Ovary (tissue), 9 donors: ENCODE measurements around the gene HSDL2. TPM values are rescaled to one million over a fixed set of nuclear protein-coding genes. Genes with fewer than 3 reads are reported as not detected.
A peak's percentile ranks its signal among the peaks of the same experiment; 100 is the strongest.
"Not testable (repeated sequence)": the region's sequence is repeated elsewhere in the genome, so short reads cannot be mapped to it uniquely, and the experiment has no call there.

Experiments used
- DNase-seq, 5 donors: peaks; one replicate each; pipeline ENCODE4 v3.0.0-alpha.2; 2019 to 2020
- H3K27ac ChIP-seq, 2 donors: fragments of 200-600 bp; one replicate each; pipeline versions ENCODE4 v1.5.1 to v1.8.0; 2019 to 2022
- H3K27me3 ChIP-seq: fragments of 200-600 bp; one replicate; pipeline ENCODE4 v1.8.0; 2022
- H3K36me3 ChIP-seq: fragments of 200-600 bp; sonication (generic); one replicate; pipeline ENCODE4 v1.5.1; 2019
- H3K4me1 ChIP-seq: one replicate; pipeline ENCODE4 v1.8.1; 2013; ENCODE audit warnings: mild to moderate bottlenecking, moderate library complexity; ENCODE audit not compliant: insufficient read depth
- H3K4me3 ChIP-seq: fragments of 200-600 bp; sonication (generic); one replicate; pipeline ENCODE4 v1.5.1; 2017
- H3K9me3 ChIP-seq, 2 donors: fragments of 200-600 bp in 1 of 2; sonication (generic) in 1 of 2; one replicate each; pipeline versions ENCODE4 v1.5.1 to v1.8.1; 2013 to 2019; ENCODE audit warnings: mild to moderate bottlenecking in 1 of 2, moderate library complexity in 1 of 2
- CTCF ChIP-seq, 3 donors: fragments of 450-650 bp in 2 of 3; fragments of 200-600 bp in 1 of 3; IDR thresholded peaks; one replicate each; pipeline versions ENCODE4 v1.5.1 to v1.8.0; 2016 to 2022; ENCODE audit warnings: antibody characterized with exemption in 3 of 3, mild to moderate bottlenecking in 1 of 3
- EP300 ChIP-seq: sonication (generic); formaldehyde crosslinking; IDR thresholded peaks from one replicate; pipeline ENCODE4 v1.6.1; 2017; ENCODE audit warnings: antibody characterized with exemption
- POLR2A ChIP-seq: fragments of 450-650 bp; IDR thresholded peaks from one replicate; pipeline ENCODE4 v1.6.1; 2017; ENCODE audit warnings: antibody characterized with exemption, mild to moderate bottlenecking, moderate library complexity
- WGBS, 3 donors: extraction: QIAGEN DNeasy Blood & Tissue Kit in 1 of 3; methylation state at CpG; one replicate each; pipeline versions ENCODE4 v1.1.5 to v1.1.7; 2013 to 2017; 5-methylcytosine and 5-hydroxymethylcytosine counted together
- intact Hi-C, 4 donors: fragments of 100-400 bp; cut with DNase I; formaldehyde crosslinking; loops; one replicate each; pipeline versions ENCODE4 v1.11.0 to v1.15.1; 2022 to 2023
- polyA plus RNA-seq, 2 donors: library from polyadenylated mRNA; stranded (reverse); fragments of 200-250 nt in 1 of 2; fragments of 350-450 nt in 1 of 2; fragmentation: Illumina TruSeq in 1 of 2; extraction: RNeasy Lipid Tissue Mini Kit (QIAGEN cat#74804) in 1 of 2; gene quantifications; one replicate each; pipeline ENCODE4 v1.2.3, GENCODE V29; 2013 to 2014
- total RNA-seq, 7 donors: library from RNA; depleted of rRNA in 2 of 7; stranded (reverse); fragments of >200 nt in 2 of 7; fragmentation: NEBNext Ultra II Directional in 3 of 7; extraction: Animal tissue kit (Norgen Biotek cat#: 25700) in 3 of 7; gene quantifications; one replicate each; pipeline versions ENCODE4 v1.1.0 to v1.2.4, GENCODE V29; 2016 to 2023
- donor health status: DM: no; HTN: no; CAD: no; lungs with moderate emphysema.
- donor health status: DM: no; HTN: no; CAD: no.
- donor health status: Bipolar disorder and iron deficiency.
- donor health status: DM: yes; HTN: yes; CAD: no.
- donor health status: DM: no; HTN: no; CAD: no.
- donor health status: DM: yes; HTN: yes; CAD: no.

Gene HSDL2
- total and polyA plus RNA-seq, 9 donors: 44.8 to 79.9 (median 66.1) TPM

GRCh38 chr9:112360047-112360804, 19.7 kb upstream of the HSDL2 start:
- intact Hi-C loops: loop anchor here in 2 of 4 donors (5.0 to 10.0 kb wide), 2 partner anchors 263 to 265 kb away; no protein-coding TSS in a partner anchor
- WGBS, 3 donors: 73 to 84% (median 83%) methylated on average over 5 of the region's 5 CpGs
- no peaks in the 10 kb centered on the region for H3K9me3 ChIP-seq
- H3K4me1 ChIP-seq: no peaks in the 10 kb centered on the region
- H3K27me3 ChIP-seq: no peaks in the 10 kb centered on the region
- TF ChIP-seq CTCF (IDR thresholded peaks at IDR 0.05) (no peak), EP300 (no peak), POLR2A (no peak)
- no peak overlapping the region for H3K4me3 ChIP-seq
- H3K27ac ChIP-seq: no peak overlapping the region
- H3K36me3 ChIP-seq: no peaks in the 10 kb centered on the region
- DNase-seq: no peak

- Histone ChIP-seq H3K4me3 (no peak overlapping the region), H3K9me3 (no peaks in the 10 kb centered on the region), H3K36me3 (no peaks in the 10 kb centered on the region), H3K27me3 (no peaks in the 10 kb centered on the region), H3K4me1 (no peaks in the 10 kb centered on the region), H3K27ac (no peak overlapping the region)
- peak; percentile 18 to 66 (median 65) for TF ChIP-seq CTCF (IDR thresholded peaks at IDR 0.05)
- no peak for TF ChIP-seq EP300
- 10 to 15% (median 13%) methylated on average over 4 of the region's 4 CpGs for WGBS, 3 donors
- DNase-seq: no peak
- intact Hi-C loops: loop anchor here in 2 of 4 donors (5.0 to 10.0 kb wide), 2 partner anchors 264 to 267 kb away; no protein-coding TSS in a partner anchor
Observed at GRCh38 chr9:112361601-112362000, 18.3 kb upstream of the HSDL2 start.

- H3K9me3 ChIP-seq: no peaks in the 10 kb centered on the region
- intact Hi-C loops: loop anchor here in 2 of 4 donors (5.0 to 10.0 kb wide), 2 partner anchors 267 to 270 kb away; no protein-coding TSS in a partner anchor
- H3K4me3 ChIP-seq: no peak overlapping the region
- no peak for TF ChIP-seq EP300
- no peak for TF ChIP-seq POLR2A
- TF ChIP-seq CTCF (IDR thresholded peaks at IDR 0.05): no peak
- H3K36me3 ChIP-seq: no peaks in the 10 kb centered on the region
- H3K4me1 ChIP-seq: no peaks in the 10 kb centered on the region
- 70 to 95% (median 88%) methylated on average over 3 of the region's 3 CpGs for WGBS, 3 donors
- no peaks in the 10 kb centered on the region for H3K27me3 ChIP-seq
- no peak overlapping the region for H3K27ac ChIP-seq
- no peak for DNase-seq
Observed at GRCh38 chr9:112364761-112365160, 15.1 kb upstream of the HSDL2 start.

GRCh38 chr9:112365257-112365656, 14.7 kb upstream of the HSDL2 start:
- 95 to 98% (median 97%) methylated on average over 3 of the region's 3 CpGs for WGBS, 3 donors
- not testable (repeated sequence) for H3K27me3 ChIP-seq, H3K4me1 ChIP-seq, H3K4me3 ChIP-seq, H3K27ac ChIP-seq, DNase-seq, H3K36me3 ChIP-seq, H3K9me3 ChIP-seq
- intact Hi-C loops: loop anchor here in 1 of 4 donors (10.0 kb wide), 1 partner anchor 270 kb away; no protein-coding TSS in a partner anchor

GRCh38 chr9:112366591-112366990, 13.3 kb upstream of the HSDL2 start:
- TF ChIP-seq CTCF (IDR thresholded peaks at IDR 0.05) (no peak), POLR2A (no peak), EP300 (no peak)
- no peak for DNase-seq
- no peaks in the 10 kb centered on the region for H3K4me1 ChIP-seq
- no peaks in the 10 kb centered on the region for H3K9me3 ChIP-seq
- H3K4me3 ChIP-seq: no peak overlapping the region
- intact Hi-C loops: loop anchor here in 1 of 4 donors (10.0 kb wide), 1 partner anchor 272 kb away; no protein-coding TSS in a partner anchor
- no peaks in the 10 kb centered on the region for H3K27me3 ChIP-seq
- H3K27ac ChIP-seq: no peak overlapping the region
- no peaks in the 10 kb centered on the region for H3K36me3 ChIP-seq
- 79 to 86% (median 82%) methylated on average over 3 of the region's 3 CpGs for WGBS, 3 donors
